SK-N-SH treated with all-trans-retinoic acid at 6 μM for 48 hours (cell line): ENCODE results near the gene MLPH.

Experiments
- ATAC-seq: fragments of 200-7000 bp; cut with Tn5 transposase; 3 replicates; pipeline ENCODE4 v1.9.1; 2020; ENCODE audit warnings: mild to moderate bottlenecking, moderate library complexity
- BACH2 ChIP-seq: fragments of 250-450 bp; sonication (Bioruptor Pico); IDR thresholded peaks from 2 replicates; pipeline ENCODE4 v1.9.0; 2021; ENCODE audit warnings: mild to moderate bottlenecking, borderline replicate concordance
- CREB5 ChIP-seq: fragments of 250-450 bp; sonication (Bioruptor Pico); IDR thresholded peaks from 2 replicates; pipeline ENCODE4 v1.5.1; 2020; ENCODE audit warnings: low read depth, mild to moderate bottlenecking, moderate library complexity
- CSDC2 ChIP-seq: fragments of 250-450 bp; sonication (Bioruptor Pico); IDR thresholded peaks from 2 replicates; pipeline ENCODE4 v1.5.0; 2020; ENCODE audit warnings: mild to moderate bottlenecking, moderate library complexity
- ESRRG ChIP-seq: fragments of 250-450 bp; sonication (Bioruptor Pico); IDR thresholded peaks from 2 replicates; pipeline ENCODE4 v1.6.1; 2021; ENCODE audit warnings: mild to moderate bottlenecking
- GLIS3 ChIP-seq: fragments of 250-450 bp; sonication (Bioruptor Pico); IDR thresholded peaks from 2 replicates; pipeline ENCODE4 v1.5.0; 2020; ENCODE audit warnings: mild to moderate bottlenecking, moderate library complexity
- ISL1 ChIP-seq: fragments of 250-450 bp; sonication (Bioruptor Pico); IDR thresholded peaks from 2 replicates; pipeline ENCODE4 v2.1.2; 2022; ENCODE audit warnings: mild to moderate bottlenecking, moderate library complexity
- OSR1 ChIP-seq: fragments of 250-450 bp; sonication (Bioruptor Pico); IDR thresholded peaks from 2 replicates; pipeline ENCODE4 v1.8.0; 2022; ENCODE audit warnings: moderate library complexity, mild to moderate bottlenecking, inconsistent platforms
- PATZ1 ChIP-seq: fragments of 250-450 bp; sonication (Bioruptor Pico); IDR thresholded peaks from 2 replicates; pipeline ENCODE4 v1.8.0; 2020; ENCODE audit warnings: mild to moderate bottlenecking, moderate library complexity, borderline replicate concordance
- POU6F1 ChIP-seq: fragments of 250-450 bp; sonication (Bioruptor Pico); IDR thresholded peaks from 2 replicates; pipeline ENCODE4 v1.8.0; 2021; ENCODE audit warnings: low read depth, mild to moderate bottlenecking, moderate library complexity, borderline replicate concordance
- PPARA ChIP-seq: fragments of 250-450 bp; sonication (Bioruptor Pico); IDR thresholded peaks from 2 replicates; pipeline ENCODE4 v1.5.0; 2020; ENCODE audit warnings: mild to moderate bottlenecking, borderline replicate concordance
- RARB ChIP-seq: fragments of 250-450 bp; sonication (Bioruptor Pico); IDR thresholded peaks from 2 replicates; pipeline ENCODE4 v1.8.0; 2021; ENCODE audit warnings: mild to moderate bottlenecking, moderate library complexity
- TCF4 ChIP-seq: fragments of 250-450 bp; sonication (Bioruptor Pico); IDR thresholded peaks from 2 replicates; pipeline ENCODE4 v1.8.0; 2021; ENCODE audit warnings: mild to moderate bottlenecking, moderate library complexity, borderline replicate concordance
- TOX ChIP-seq: fragments of 250-450 bp; sonication (Bioruptor Pico); IDR thresholded peaks from 2 replicates; pipeline ENCODE4 v1.8.0; 2021; ENCODE audit warnings: mild to moderate bottlenecking, moderate library complexity, borderline replicate concordance
- TSHZ2 ChIP-seq: fragments of 250-450 bp; sonication (Bioruptor Pico); IDR thresholded peaks from 2 replicates; pipeline ENCODE4 v1.5.0; 2020; ENCODE audit warnings: mild to moderate bottlenecking, moderate library complexity
- ZC3H10 ChIP-seq: fragments of 250-450 bp; sonication (Bioruptor Pico); IDR thresholded peaks from 2 replicates; pipeline ENCODE4 v1.5.1; 2021; ENCODE audit warnings: mild to moderate bottlenecking, moderate library complexity
- ZFP3 ChIP-seq: fragments of 250-450 bp; sonication (Bioruptor Pico); IDR thresholded peaks from 2 replicates; pipeline ENCODE4 v1.5.0; 2020; ENCODE audit warnings: mild to moderate bottlenecking, moderate library complexity
- ZFP30 ChIP-seq: fragments of 450-650 bp; formaldehyde crosslinking; IDR thresholded peaks from 2 replicates; pipeline ENCODE4 v1.5.0; 2022; ENCODE audit warnings: mild to moderate bottlenecking, moderate library complexity
- ZNF565 ChIP-seq: fragments of 450-650 bp; formaldehyde crosslinking; conservative IDR thresholded peaks from 2 replicates; pipeline ENCODE4 v1.5.0; 2020; ENCODE audit warnings: low read depth, mild to moderate bottlenecking, moderate library complexity
- ZNF70 ChIP-seq: fragments of 450-650 bp; formaldehyde crosslinking; IDR thresholded peaks from 2 replicates; pipeline ENCODE4 v1.5.0; 2020; ENCODE audit warnings: mild to moderate bottlenecking, moderate library complexity

Gene MLPH

GRCh38 chr2:237552908-237553307 is 65.9 kb downstream of the MLPH start:
- TF ChIP-seq CREB5 (CRISPR knock-in tag) (no peak), ZNF70 (CRISPR knock-in tag) (no peak), ZC3H10 (CRISPR knock-in tag) (no peak), TCF4 (CRISPR knock-in tag) (no peak), OSR1 (CRISPR knock-in tag) (no peak), ZFP30 (CRISPR knock-in tag) (no peak), GLIS3 (CRISPR knock-in tag) (no peak), ZNF565 (CRISPR knock-in tag) (no peak), TOX (CRISPR knock-in tag) (no peak), ISL1 (CRISPR knock-in tag) (no peak), CSDC2 (no peak)
- ATAC-seq = no peak

GRCh38 chr2:237553948-237554347 is 66.9 kb downstream of the MLPH start:
- no peak for ATAC-seq
- TF ChIP-seq CSDC2 (no peak), TCF4 (CRISPR knock-in tag) (no peak), ISL1 (CRISPR knock-in tag) (no peak), POU6F1 (CRISPR knock-in tag) (no peak), ZNF70 (CRISPR knock-in tag) (no peak), ZNF565 (CRISPR knock-in tag) (no peak), CREB5 (CRISPR knock-in tag) (no peak), RARB (CRISPR knock-in tag) (no peak)

GRCh38 chr2:237555560-237555959 is 68.5 kb downstream of the MLPH start:
- no peak for ATAC-seq
- TF ChIP-seq ISL1 (CRISPR knock-in tag) = no peak
- no peak for TF ChIP-seq PATZ1 (CRISPR knock-in tag)
- no peak for TF ChIP-seq TCF4 (CRISPR knock-in tag)
- no peak for TF ChIP-seq POU6F1 (CRISPR knock-in tag)
- no peak for TF ChIP-seq ESRRG (CRISPR knock-in tag)

- TF ChIP-seq RARB (CRISPR knock-in tag) (no peak), ISL1 (CRISPR knock-in tag) (no peak), PPARA (CRISPR knock-in tag) (no peak), ZNF70 (CRISPR knock-in tag) (no peak), TOX (CRISPR knock-in tag) (no peak), GLIS3 (CRISPR knock-in tag) (no peak)
- no peak for ATAC-seq
Observed at GRCh38 chr2:237556773-237557632, 70.0 kb downstream of the MLPH start.

GRCh38 chr2:237557633-237558015 is 70.6 kb downstream of the MLPH start:
- ATAC-seq = no peak
- TF ChIP-seq TSHZ2 (CRISPR knock-in tag) (no peak), CREB5 (CRISPR knock-in tag) (no peak), OSR1 (CRISPR knock-in tag) (no peak), GLIS3 (CRISPR knock-in tag) (no peak), BACH2 (no peak), ZFP3 (CRISPR knock-in tag) (no peak), TOX (CRISPR knock-in tag) (no peak), ZFP30 (CRISPR knock-in tag) (no peak), ZNF565 (CRISPR knock-in tag) (no peak), PPARA (CRISPR knock-in tag) (no peak)
